Measurements from ENCODE around the gene POU5F1. TPM values are rescaled to one million over a fixed set of nuclear protein-coding genes. Genes with fewer than 3 reads are reported as not detected.

The POU5F1 gene
- polyA plus RNA-seq, 1 donor from 2014 or later, result 0.70 TPM

- Mint-ChIP-seq H3K27me3 (peaks cover 16% of the 10 kb centered on the region), H3K4me1 (peaks cover 3 to 5% (median 5%) of the 10 kb centered on the region in 3 donors), H3K27ac (no peak overlapping the region), H3K4me3 (no peak overlapping the region), H3K9me3 (no peaks in the 10 kb centered on the region), H3K36me3 (peaks cover 3% of the 10 kb centered on the region)
Observed at GRCh38 chr6:31126396-31127175, 43.9 kb downstream of the POU5F1 start.

GRCh38 chr6:31125586-31126363, 44.7 kb downstream of the POU5F1 start:
- Mint-ChIP-seq H3K36me3 (peaks cover 3% of the 10 kb centered on the region), H3K27me3 (peaks cover 16% of the 10 kb centered on the region), H3K4me1 (peaks cover 3 to 5% (median 5%) of the 10 kb centered on the region in 3 donors), H3K27ac (no peak overlapping the region), H3K4me3 (no peak overlapping the region), H3K9me3 (no peaks in the 10 kb centered on the region)

- peaks cover 3 to 5% (median 5%) of the 10 kb centered on the region in 3 donors for H3K4me1 Mint-ChIP-seq
- no peaks in the 10 kb centered on the region for H3K9me3 Mint-ChIP-seq
- no peak overlapping the region for H3K27ac Mint-ChIP-seq
- no peak overlapping the region for H3K4me3 Mint-ChIP-seq
- peaks cover 16% of the 10 kb centered on the region for H3K27me3 Mint-ChIP-seq
- H3K36me3 Mint-ChIP-seq, result peaks cover 3% of the 10 kb centered on the region
Observed at GRCh38 chr6:31125162-31125561, 45.3 kb downstream of the POU5F1 start.

GRCh38 chr6:31122791-31123706, 47.4 kb downstream of the POU5F1 start:
- H3K36me3 Mint-ChIP-seq, result peaks cover 3% of the 10 kb centered on the region
- H3K27me3 Mint-ChIP-seq, result peaks cover 13% of the 10 kb centered on the region
- H3K27ac Mint-ChIP-seq, result no peak overlapping the region
- H3K9me3 Mint-ChIP-seq, result no peaks in the 10 kb centered on the region
- peaks cover 2 to 3% (median 3%) of the 10 kb centered on the region in 3 donors for H3K4me1 Mint-ChIP-seq
- no peak overlapping the region for H3K4me3 Mint-ChIP-seq

- Mint-ChIP-seq H3K9me3 (no peaks in the 10 kb centered on the region), H3K27me3 (peaks cover 8% of the 10 kb centered on the region), H3K27ac (no peak overlapping the region), H3K4me1 (peaks cover 0 to 3% (median 0%) of the 10 kb centered on the region in 3 donors), H3K36me3 (peaks cover 3% of the 10 kb centered on the region), H3K4me3 (no peak overlapping the region)
Observed at GRCh38 chr6:31121131-31121790, 49.2 kb downstream of the POU5F1 start.

- Mint-ChIP-seq H3K36me3 (peaks cover 3% of the 10 kb centered on the region), H3K4me1 (peaks cover 0 to 4% (median 2%) of the 10 kb centered on the region in 3 donors), H3K4me3 (no peak within 1 kb of the TSS), H3K27me3 (peaks cover 16% of the 10 kb centered on the region), H3K27ac (no peak within 1 kb of the TSS), H3K9me3 (no peaks in the 10 kb centered on the region)
Observed at GRCh38 chr6:31120151-31120915, 50.1 kb downstream of the POU5F1 start, which contains the start of gene CDSN. Gene CDSN, minus strand, starts transcription at chr6:31120446. Its CDS starts 27 bp downstream, at chr6:31120419.

GRCh38 chr6:31118178-31118577, 52.3 kb downstream of the POU5F1 start:
- peaks cover 17% of the 10 kb centered on the region for H3K27me3 Mint-ChIP-seq
- peaks cover 0 to 7% (median 0%) of the 10 kb centered on the region in 3 donors for H3K4me1 Mint-ChIP-seq
- H3K4me3 Mint-ChIP-seq, result no peak overlapping the region
- no peak overlapping the region for H3K27ac Mint-ChIP-seq
- H3K9me3 Mint-ChIP-seq, result no peaks in the 10 kb centered on the region
- H3K36me3 Mint-ChIP-seq, result no peaks in the 10 kb centered on the region

- Mint-ChIP-seq H3K4me3 (peak overlapping the region in 1 of 4 donors; percentile 79), H3K27me3 (peaks cover 20% of the 10 kb centered on the region), H3K27ac (no peak overlapping the region), H3K4me1 (peaks cover 0 to 7% (median 0%) of the 10 kb centered on the region in 3 donors), H3K9me3 (no peaks in the 10 kb centered on the region), H3K36me3 (no peaks in the 10 kb centered on the region)
Observed at GRCh38 chr6:31116661-31117385, 53.7 kb downstream of the POU5F1 start.

GRCh38 chr6:31115941-31116560, 54.4 kb downstream of the POU5F1 start:
- Mint-ChIP-seq H3K36me3 (no peaks in the 10 kb centered on the region), H3K27ac (no peak overlapping the region), H3K4me1 (peaks cover 0 to 7% (median 0%) of the 10 kb centered on the region in 3 donors), H3K4me3 (no peak overlapping the region), H3K9me3 (no peaks in the 10 kb centered on the region), H3K27me3 (peaks cover 23% of the 10 kb centered on the region)

GRCh38 chr6:31114970-31115849, 55.3 kb downstream of the POU5F1 start:
- Mint-ChIP-seq H3K9me3 (no peaks in the 10 kb centered on the region), H3K27ac (no peak overlapping the region), H3K4me3 (no peak overlapping the region), H3K27me3 (peaks cover 28% of the 10 kb centered on the region), H3K4me1 (peaks cover 0 to 7% (median 0%) of the 10 kb centered on the region in 3 donors), H3K36me3 (no peaks in the 10 kb centered on the region)

- H3K36me3 Mint-ChIP-seq, result no peaks in the 10 kb centered on the region
- H3K4me1 Mint-ChIP-seq, result peaks cover 0 to 7% (median 0%) of the 10 kb centered on the region in 3 donors
- no peak within 1 kb of the TSS for H3K4me3 Mint-ChIP-seq
- no peak within 1 kb of the TSS for H3K27ac Mint-ChIP-seq
- peaks cover 28% of the 10 kb centered on the region for H3K27me3 Mint-ChIP-seq
- no peaks in the 10 kb centered on the region for H3K9me3 Mint-ChIP-seq
Observed at GRCh38 chr6:31114541-31114878, 56.0 kb downstream of the POU5F1 start, which contains the start of gene PSORS1C1. Gene PSORS1C1, plus strand, starts transcription at chr6:31114800. Its CDS starts 14,833 bp downstream, at chr6:31129633.
